NCI-H1048 (cell line): ENCODE data around the gene HVCN1.
"Not testable (repeated sequence)": the region's sequence is repeated elsewhere in the genome, so short reads cannot be mapped to it uniquely, and the experiment has no call there.

Experiments used
- DNase-seq: peaks from one replicate; lab custom pipeline; 2025; lab: John Stamatoyannopoulos, UW

Gene HVCN1

DNA sequence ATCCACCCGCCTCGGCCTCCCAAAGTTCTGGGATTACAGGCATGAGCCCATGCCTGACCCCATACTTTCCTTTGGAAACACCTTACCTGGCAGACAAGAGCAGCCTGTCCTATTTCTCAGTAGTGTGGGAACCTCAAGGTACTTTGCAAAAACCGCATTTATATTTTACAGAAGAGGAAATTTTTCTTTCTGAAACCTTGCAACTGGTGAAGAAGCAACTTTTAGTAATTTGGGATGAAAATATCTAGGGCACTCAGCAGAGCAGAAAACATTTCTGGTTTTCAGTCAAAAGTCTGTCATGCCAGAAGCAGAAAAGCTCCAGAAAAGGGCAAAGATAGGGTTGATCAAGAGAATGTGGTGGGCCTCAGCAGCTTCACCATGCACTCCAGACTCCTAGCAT, 21.2 kb downstream of the HVCN1 start:
- no peak for DNase-seq

DNA sequence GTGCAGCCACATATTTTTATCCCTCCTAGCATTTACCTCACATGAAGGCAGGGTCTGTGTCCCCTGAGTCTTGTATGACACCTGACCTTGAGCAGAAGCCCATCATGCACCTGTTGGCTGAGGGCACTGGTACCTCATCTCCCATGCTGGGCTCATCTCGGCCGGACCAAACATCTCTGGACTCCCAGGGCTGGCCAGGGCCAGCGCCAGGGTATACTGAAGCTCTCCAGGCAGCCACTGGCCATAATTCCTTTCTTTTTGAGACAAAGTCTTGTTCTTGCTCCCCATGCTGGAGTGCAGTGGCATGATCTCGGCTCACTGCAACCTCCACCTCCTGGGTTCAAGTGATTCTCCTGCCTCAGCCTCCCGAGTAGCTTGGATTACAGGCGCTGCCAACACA, 22.0 kb downstream of the HVCN1 start:
- no peak for DNase-seq

- no peak for DNase-seq
Measured at GRCh38 chr12:110661337-110661972, 27.5 kb downstream of the HVCN1 start.

DNA sequence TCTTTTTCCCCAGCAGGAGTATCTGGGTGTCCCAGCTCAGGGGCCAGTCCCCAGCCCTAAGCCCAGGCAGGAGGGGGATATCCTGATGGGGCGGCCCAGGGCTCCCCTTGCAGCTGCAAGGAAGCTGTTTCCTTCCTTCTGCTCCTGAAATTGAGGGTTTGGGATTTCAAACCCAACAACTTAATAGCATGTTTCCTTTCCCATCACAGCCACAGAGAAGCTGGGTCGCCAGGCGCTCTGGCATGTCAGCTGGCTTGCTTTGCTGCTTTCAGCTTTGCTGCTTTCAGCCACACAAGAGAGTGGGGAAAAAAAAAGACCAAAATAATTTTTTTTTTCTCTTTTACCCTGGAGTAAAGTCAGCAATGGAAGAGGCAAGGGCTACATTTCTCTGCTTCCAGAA, 30.0 kb downstream of the HVCN1 start:
- no peak for DNase-seq

- no peak for DNase-seq
Measured at GRCh38 chr12:110658242-110658641, 30.7 kb downstream of the HVCN1 start.

DNA sequence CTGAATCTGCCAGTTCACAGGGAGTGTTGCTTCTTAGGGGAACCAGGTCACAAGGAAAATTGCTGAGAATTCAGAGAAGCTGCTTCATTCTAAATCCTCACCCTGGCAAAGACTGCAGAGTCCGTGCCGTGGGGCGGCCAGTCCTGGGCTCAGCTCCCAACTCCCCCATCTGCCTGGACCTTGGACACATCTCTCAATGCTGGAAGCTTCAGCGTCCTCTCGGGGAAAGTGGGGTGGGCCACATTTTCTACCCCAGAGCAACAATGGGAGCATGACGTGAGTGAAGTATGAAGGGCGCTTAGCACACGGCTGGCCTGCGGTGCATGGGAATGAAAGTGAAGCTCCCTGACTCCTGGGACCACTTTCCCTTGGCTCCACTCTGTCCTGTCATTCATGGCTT, 31.2 kb downstream of the HVCN1 start:
- no peak for DNase-seq

- DNase-seq, result no peak
Measured at GRCh38 chr12:110656071-110656655, 32.8 kb downstream of the HVCN1 start.

DNA sequence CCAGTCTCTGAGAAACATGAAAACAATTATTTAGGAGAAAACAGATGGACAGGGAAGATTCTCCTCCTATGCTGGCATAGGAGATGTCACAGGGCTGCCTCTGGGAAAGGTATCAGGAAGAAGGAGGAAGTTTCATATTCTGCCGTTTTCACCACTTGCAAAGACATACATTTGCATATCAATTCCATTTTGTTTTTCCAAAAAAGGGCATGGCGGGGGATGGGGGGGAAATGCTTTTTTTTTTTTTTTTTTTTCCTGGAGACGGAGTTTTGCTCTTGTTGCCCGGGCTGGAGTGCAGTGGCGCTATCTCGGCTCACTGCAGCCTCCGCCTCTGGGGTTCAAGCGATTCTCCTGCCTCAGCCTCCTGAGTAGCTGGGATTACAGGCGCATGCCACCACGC, 34.7 kb downstream of the HVCN1 start:
- DNase-seq, result not testable (repeated sequence)

DNA sequence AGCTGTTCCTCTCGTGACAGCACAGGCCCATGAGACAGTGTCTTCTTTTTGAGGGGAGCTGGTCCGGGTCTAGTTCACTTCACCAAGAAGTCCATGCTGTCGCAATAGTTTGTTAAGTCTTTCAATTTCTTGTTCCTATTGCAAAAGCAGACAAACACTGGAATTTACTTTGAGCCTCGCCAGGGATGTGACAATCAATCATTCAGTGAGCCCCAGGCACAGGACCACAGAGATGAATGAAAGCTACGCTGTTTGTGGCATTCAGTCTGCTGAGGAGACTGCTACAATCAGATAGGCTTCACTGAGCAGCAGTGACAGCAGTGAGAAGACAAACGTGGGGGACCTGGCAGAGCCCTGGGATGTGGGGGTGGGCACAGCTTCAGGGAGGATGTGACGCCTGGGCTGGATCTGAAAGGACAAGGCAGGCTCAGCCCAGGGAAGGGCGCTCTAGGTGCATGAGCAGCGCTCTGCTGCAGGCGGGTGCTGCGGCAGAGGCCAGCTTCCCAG, 39.5 kb downstream of the HVCN1 start:
- no peak for DNase-seq

GRCh38 chr12:110647631-110648040, 41.3 kb downstream of the HVCN1 start:
- no peak for DNase-seq

DNA sequence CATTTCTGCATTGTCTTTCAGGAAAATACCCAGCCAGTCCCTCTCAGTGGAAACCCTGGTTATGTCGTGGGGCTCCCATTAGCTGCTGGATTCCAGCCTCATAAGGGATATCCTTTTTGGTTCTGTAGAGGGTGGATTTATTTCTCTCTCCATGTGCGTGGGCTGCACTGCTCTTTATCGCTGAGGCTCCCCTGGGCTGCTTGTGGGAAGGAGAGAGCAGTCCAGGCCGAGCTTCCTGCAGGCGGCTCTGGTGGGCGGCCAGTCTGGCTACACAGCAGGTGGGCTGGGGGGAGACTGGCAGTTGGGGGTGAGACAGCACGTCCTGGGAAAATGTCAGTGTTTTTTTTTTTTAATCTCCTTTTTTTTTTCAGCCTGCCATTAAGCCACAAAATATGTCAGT, 47.4 kb downstream of the HVCN1 start:
- DNase-seq, result no peak

GRCh38 chr12:110640275-110641025, 48.5 kb downstream of the HVCN1 start:
- no peak for DNase-seq

GRCh38 chr12:110639336-110640141, 49.4 kb downstream of the HVCN1 start:
- DNase-seq, result no peak

DNA sequence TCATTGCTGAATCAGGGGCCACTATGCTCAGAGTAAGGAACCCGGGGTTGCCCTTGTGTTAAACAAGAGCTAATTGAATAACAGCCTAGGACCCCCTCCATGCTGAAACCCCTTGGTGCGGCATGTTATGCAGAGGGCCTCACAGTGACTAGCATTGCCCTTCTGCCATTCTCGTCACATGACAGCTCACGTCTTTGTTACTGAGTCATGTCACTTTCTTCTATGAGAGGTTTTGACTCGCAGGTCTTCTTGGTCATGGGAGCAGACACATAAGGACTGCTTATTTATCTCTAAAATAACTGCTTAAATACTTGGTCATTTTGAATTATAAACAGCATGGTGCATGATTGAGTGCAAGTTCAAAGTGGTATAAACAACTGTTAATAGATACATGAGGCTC, 50.1 kb downstream of the HVCN1 start:
- DNase-seq, result no peak

DNA sequence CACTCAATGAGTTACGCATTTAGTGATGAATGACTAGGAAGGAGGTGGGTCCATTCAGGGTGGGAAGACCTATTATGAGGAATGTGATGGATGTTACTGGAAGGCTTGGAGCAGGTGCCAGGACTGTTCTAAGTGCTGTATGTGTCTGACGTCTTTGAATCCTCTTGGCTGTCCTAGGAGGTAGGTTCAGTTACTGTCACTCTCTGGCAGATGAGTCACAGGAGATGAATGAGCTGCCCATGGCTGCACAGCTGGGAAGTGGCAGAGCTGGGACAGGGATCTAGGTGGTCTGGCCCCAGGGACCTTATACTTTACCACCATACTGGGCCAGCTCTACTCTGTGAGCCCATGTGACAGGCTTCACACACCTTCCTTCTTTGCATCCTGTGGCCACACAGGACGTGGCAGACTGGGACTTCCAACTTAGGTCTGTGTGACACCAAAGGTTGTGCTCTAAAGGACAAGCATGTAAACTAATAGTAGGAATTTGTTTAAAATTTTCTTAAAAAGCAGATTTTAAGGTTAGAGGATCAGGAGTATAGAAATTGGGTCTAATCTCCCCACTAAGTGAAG, 51.0 kb downstream of the HVCN1 start:
- DNase-seq, result no peak

DNA sequence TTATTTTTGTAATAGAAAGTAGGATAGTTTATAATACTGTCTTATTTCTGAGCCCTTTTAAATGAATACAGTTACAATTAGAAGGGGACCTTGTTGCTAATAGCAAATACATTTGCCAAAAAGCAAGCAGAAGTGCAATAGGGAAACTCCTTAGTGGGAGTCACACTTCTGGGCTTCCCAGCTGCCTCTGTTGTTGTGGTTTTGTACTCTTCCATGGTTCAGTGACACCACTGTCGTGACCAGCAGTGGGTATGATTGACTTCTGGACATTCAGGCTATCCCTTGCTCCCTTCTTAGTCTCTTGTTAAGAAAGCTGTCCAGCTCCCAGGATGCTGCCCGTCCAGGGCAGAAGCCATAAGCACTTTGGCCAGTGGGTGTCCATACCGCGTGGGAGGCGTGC, 52.4 kb downstream of the HVCN1 start:
- no peak for DNase-seq

DNA sequence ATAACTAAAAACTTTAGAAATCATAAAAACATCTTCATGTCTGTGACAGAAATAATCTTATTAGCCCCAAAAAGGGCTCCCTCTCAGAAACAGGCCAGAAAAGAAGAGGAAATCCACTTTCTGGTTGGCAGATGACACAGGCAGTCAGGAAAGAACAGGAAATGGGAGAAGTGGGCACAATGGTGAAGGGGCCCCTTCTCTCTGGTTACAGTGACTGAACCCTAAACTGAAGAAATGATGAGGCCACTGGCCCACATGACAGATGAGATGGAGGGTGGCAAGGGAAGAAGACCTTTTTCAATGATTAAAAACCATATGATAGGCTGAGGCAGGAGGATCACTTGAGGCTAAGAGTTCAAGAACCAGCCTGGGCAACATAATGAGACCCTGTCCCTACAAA, 53.9 kb downstream of the HVCN1 start:
- no peak for DNase-seq

- no peak for DNase-seq
Measured at GRCh38 chr12:110627500-110628195, 61.3 kb downstream of the HVCN1 start.

- no peak for DNase-seq
Measured at GRCh38 chr12:110622582-110622981, 66.3 kb downstream of the HVCN1 start.

DNA sequence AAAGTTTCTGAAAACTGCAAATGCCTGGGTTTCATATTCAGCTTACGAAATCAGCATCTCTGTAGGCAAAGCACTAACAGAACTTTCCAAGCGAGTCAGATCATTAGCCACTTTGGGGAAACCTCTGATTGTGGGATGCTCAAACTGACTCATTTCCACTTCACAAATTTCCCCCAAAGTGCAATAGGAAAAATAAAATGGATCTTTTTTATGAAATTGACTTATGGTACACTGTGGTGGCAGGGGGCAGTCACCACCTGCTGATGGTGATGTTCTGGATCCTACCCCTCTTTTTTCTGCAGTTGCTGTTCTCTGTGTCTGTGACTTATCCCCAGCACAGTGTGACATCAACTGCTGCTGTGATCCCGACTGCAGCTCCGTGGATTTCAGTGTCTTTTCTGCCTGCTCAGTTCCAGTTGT, 69.4 kb downstream of the HVCN1 start:
- no peak for DNase-seq

DNA sequence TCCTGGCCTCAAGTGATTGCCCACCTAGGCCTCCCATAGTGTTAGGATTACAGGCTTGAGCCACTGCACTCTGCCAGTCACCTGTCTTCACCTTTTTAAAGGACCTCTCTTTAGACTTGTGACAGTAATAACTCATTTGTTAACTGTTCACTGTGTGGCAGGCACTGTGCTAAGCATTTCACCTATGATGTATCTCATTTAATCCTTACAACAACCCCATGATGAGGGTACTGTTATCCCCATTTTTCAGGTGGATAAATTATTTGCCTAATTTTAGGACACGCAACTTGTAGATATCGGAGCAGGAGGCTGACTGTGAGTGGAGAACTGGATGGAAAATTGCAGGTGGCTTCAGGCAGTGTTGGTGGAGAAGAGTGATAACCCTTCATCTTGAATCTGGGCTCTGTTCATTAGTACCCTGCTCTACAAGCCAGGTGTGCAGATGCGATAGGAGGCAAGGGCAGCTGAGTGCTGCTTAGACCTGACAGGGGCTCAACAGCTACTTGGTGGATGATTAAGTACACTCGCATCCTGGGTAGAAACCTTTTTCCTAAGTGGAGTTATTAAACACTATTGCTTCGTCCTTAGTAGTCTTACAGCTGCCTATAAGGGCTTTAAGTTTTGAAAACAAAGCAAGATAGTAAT, 72.3 kb downstream of the HVCN1 start:
- no peak for DNase-seq
